DLD1 (cell line): ENCODE results near the gene MRC1.
"Not testable (repeated sequence)": the region's sequence is repeated elsewhere in the genome, so short reads cannot be mapped to it uniquely, and the experiment has no call there.

Experiments used
- in situ Hi-C: cut with HindIII; loops from 2 replicates; pipeline ENCODE4 v1.10.0; 2017; ENCODE audit warnings: low sequenced_read_pairs

The MRC1 gene

GRCh38 chr10:17888189-17888588 lies 79.0 kb downstream of the MRC1 start:
- in situ Hi-C loops = no loop called here

- in situ Hi-C loops = no loop called here
Measured at GRCh38 chr10:17891435-17891834, 82.3 kb downstream of the MRC1 start.

- in situ Hi-C loops = no loop called here
Measured at GRCh38 chr10:17904564-17904963, 95.4 kb downstream of the MRC1 start.

DNA sequence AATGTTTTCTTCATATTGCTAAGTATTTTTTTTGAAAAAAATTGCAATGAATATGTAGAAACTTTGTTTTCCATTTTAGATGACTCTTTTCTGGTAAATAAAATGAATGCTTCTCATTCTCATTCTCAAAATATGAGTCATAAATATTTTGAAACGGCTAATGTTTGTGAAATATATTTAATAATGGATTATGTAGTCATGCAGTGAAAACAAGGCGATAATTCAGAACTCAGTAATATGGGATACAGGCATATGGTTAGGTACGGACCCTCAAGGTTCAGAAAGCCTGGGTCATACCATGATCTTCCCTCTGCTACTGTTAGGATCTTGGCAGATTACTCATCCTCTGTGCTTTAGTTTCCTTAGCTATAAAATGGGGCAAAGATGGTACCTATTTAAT lies 96.3 kb downstream of the MRC1 start:
- in situ Hi-C loops = no loop called here

DNA sequence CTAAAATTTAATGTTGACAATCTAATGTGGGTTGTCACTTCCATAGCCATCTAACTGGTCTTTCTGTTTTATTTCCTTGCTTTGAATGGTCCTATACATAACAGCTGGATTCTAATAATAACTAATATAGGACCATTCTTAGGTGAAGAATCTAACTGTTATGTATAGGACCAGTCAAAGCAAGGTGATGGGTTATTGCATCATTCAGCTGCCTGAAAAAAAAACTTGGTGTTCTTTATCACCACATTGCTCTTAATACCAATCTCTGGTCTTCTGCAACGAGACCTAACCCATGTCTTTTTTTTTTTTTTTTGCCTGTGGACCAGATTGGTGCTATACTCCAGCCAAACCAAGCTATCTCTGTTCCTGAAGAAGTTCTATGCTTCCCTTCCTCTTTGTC lies 96.9 kb downstream of the MRC1 start:
- in situ Hi-C loops = no loop called here

DNA sequence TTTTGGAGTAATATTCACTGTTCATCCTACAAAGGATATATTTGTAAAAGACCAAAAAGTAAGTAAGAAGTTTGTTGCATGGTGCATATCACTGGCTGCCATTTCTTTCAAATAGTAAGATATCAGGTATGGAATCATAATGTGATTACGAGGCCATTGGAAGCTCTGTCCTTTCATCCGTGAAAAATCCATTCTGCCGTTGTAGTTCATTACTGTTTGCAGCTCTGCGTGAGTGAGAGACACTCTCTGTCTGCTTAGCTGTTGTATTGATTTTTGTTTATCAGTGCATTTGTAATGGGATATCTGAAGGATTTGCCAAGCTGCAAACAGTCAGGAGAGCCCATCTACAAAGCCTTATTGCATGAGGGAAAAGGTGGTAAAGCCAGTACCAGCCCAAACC lies 98.5 kb downstream of the MRC1 start:
- in situ Hi-C loops = no loop called here

DNA sequence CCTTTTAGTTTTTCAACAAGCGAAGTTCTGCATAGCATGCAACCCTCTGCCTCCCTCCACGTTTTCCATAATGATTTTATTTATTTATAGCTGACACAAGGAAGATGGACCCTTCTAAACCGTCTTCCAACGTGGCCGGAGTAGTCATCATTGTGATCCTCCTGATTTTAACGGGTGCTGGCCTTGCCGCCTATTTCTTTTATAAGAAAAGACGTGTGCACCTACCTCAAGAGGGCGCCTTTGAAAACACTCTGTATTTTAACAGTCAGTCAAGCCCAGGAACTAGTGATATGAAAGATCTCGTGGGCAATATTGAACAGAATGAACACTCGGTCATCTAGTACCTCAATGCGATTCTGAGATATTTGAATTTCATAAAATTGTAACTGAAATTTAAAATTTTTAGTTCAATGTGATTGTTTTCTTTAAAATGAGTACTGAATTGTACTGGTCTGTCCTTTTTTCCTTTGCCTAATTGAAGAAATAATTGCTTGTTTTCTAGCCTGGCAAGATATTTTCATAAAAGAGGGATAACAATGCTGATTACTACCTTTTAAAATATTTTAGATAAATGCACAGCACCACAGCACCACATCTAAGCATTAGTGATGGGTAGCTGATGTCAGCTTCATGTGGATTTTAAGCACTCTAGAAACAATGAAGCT lies 101.1 kb downstream of the MRC1 start:
- in situ Hi-C loops = no loop called here

GRCh38 chr10:17912754-17913153 lies 103.6 kb downstream of the MRC1 start:
- in situ Hi-C loops = no loop called here

DNA sequence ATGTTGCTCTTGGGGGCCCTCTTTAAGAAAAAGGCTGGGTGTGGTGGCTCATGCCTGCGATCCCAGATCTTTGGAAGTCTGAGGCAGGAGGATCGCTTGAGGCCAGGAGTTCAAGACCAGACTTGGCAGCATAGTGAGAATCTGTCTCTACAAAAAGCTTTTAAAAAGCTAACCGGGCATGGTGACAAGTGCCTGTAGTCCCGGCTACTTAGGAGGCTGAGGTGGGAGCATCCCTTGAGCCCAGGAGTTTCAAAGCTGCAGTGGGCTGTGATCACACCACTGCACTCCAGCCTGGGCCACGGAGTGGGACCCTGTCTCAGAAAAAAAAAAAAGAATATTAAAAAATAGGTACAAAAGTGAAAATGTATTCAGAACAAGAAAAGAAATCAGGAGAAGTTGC lies 104.5 kb downstream of the MRC1 start:
- in situ Hi-C loops = no loop called here

- in situ Hi-C loops = no loop called here
Measured at GRCh38 chr10:17914169-17915045, 105.3 kb downstream of the MRC1 start.

DNA sequence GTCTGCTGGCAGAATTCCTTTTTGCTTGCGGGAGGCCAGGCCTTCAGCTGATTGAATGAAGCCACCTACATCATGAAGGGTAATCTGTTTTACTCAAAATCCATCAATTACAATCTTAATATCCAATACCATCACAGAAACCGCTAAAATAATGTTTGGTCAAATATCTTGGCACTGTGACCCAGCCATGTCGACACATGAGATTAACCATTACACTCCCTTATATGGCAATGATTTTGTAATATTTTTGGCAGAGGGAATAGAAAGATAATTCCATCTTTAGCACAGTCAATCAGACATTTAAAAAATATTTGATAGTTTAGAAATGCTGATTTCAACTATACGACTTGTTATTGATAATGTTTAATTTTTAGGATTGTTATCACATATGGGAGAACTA lies 106.0 kb downstream of the MRC1 start:
- in situ Hi-C loops = no loop called here

DNA sequence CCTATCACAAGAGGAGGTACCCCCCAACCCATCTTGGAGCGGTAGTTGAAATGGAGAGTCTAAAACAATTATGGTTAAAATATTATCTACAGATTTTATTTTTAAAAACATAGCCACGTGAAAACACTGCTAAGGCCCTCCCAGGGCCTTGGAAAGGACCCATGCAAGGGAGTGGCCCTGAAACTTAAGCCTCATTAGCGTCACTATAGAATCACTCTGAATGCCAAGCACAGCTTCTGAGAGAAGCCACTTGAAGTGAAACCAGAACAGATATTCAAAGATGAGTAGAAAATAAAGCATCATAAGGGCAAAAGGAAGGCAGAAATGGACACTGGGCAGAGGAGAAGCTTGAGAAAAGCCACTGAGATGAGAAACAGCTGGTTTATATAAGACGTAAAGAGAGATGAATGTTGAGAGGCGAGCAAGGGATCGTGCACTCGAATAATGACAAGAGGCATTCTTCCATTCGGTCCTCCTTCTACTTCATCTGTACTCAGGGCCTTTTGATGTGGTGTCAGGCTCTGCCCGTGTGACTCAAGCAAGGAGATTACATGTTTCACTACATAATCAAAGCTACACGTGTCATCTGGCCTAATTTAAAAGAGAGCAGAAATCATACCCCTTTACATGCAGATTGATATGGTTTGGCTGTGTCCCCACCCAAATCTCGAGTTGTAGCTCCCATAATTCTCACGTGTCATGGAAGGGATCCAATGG lies 109.2 kb downstream of the MRC1 start:
- in situ Hi-C loops = no loop called here

GRCh38 chr10:17921378-17921777 lies 112.2 kb downstream of the MRC1 start:
- in situ Hi-C loops = no loop called here

- in situ Hi-C loops = no loop called here
Measured at GRCh38 chr10:17923728-17924127, 114.6 kb downstream of the MRC1 start.

GRCh38 chr10:17943033-17943745 lies 134.0 kb downstream of the MRC1 start:
- in situ Hi-C loops = no loop called here

DNA sequence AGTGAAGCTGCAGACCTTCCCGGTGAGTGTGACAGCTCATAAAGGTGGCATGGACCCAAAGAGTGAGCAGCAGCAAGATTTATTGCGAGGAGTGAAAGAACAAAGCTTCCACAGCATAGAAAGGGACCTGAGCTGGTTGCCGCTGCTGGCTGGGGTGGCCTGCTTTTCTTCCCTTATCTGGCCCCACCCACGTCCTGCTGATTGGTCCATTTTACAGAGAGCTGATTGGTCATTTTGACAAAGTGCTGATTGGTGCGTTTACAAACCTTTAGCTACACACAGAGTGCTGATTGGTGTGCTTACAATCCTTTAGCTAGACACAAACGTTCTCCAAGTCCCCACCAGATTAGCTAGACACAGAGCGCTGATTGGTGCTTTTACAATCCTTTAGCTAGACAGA lies 141.1 kb downstream of the MRC1 start:
- in situ Hi-C loops = not testable (repeated sequence)

GRCh38 chr10:17950726-17951125 lies 141.6 kb downstream of the MRC1 start:
- in situ Hi-C loops = no loop called here

DNA sequence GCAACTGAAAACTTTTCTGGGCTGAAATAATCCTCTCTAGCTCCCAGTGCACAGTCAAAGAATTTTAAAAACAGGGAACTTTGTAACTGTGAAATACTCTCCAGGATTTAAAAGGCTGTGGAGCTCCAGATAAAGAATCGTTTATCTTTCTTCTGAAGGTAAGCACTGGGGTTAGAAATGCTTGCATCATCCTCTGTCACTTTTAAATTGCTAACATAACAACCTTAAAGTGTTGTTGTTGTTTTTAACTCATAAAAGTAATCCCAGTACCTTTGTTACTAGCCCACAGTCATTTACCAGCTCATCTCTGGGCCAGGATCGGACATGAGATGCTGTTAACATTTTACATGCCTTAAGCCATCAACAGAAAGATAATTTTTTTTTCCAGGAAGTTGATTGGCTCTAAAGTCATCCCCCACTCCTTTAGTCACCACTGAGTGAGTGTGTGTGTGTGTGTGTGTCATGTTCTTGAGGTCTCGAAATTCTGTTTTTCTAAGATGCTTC lies 142.8 kb downstream of the MRC1 start, which contains the start of gene SLC39A12:
SLC39A12 (plus strand) TSS at position 51 of the 504 bp plus-strand sequence. CDS start 1,359 bp downstream, outside the sequence.
- in situ Hi-C loops = no loop called here

GRCh38 chr10:17954372-17954771 lies 145.2 kb downstream of the MRC1 start:
- in situ Hi-C loops = not testable (repeated sequence)

DNA sequence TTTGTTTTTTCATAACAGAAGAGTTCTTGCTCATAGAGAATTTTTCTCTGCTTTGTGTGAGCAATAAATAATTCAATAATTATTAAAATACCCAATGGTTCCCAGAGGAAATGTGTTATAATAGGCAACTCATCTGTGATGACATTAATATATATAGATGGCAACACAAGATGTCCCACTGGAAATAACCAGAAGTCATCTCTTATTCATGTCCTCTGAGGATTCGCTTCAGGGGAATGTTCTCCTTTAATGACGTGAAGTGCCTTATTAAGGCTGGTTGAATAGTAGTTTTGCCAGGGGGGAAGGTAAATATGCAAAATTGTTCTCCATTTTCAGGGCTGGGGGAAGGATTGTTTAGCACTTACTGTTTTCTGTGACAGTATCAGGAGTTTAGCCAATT lies 145.7 kb downstream of the MRC1 start:
- in situ Hi-C loops = no loop called here

DNA sequence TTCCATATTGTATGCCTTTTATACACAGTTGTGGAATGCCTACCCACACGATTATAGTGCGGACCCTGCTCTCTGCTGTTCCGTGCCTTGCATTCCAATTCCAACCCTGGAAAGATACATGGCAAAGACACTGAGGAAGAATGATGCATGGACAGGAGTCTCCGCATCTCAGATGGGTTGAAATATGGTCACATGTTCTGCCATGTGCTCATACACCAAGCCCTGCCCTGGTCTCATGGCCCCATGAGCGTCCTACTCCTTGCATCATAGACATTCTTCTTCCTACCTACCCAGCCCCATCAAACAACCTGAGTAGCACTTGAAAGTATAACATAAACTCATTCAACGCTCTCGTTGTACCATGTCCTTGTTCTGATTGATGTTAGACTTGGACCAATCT lies 148.9 kb downstream of the MRC1 start:
- in situ Hi-C loops = no loop called here
